PC-3 (cell line): Measurements from ENCODE around the gene WDR27. TPM values are rescaled to one million over a fixed set of nuclear protein-coding genes. Genes with fewer than 3 reads are reported as not detected.

Source experiments
- ATAC-seq: fragments of 200-7000 bp; cut with Tn5 transposase; 2 replicates; pipeline ENCODE4 v1.9.1; 2020; ENCODE audit warnings: mild to moderate bottlenecking, moderate library complexity
- BruUV-seq: library from RNA; stranded (reverse); fragments of 400-500 nt; replicated peaks from 2 replicates; lab custom pipeline; 2021; lab: Mats Ljungman, UMichigan
- CTCF ChIA-PET: fragments of 300-600 bp; sonication (Branson Sonifier 250); formaldehyde crosslinking; loops from one replicate; lab custom pipeline; 2022; ENCODE audit warnings: antibody characterized with exemption; lab: Charles Lee
- POLR2A ChIA-PET: fragments of 300-600 bp; sonication (Branson Sonifier 250); formaldehyde crosslinking; loops from one replicate; lab custom pipeline; 2022; ENCODE audit warnings: antibody characterized with exemption; ENCODE audit not compliant: unreplicated experiment; lab: Charles Lee
- DNase-seq: peaks from one replicate; pipeline ENCODE4 v3.0.0-alpha.2; 2015
- H2AFZ ChIP-seq: fragments of 300-600 bp; sonication (generic); 2 replicates; pipeline ENCODE4 v1.6.0; 2016; ENCODE audit warnings: antibody characterized with exemption, low read length
- H3F3A ChIP-seq: fragments of 300-600 bp; sonication (generic); one replicate; pipeline ENCODE4 v1.6.0; 2017; ENCODE audit warnings: antibody characterized with exemption, low read length, control low read depth, mild to moderate bottlenecking; ENCODE audit not compliant: unreplicated experiment
- H3K27ac ChIP-seq: fragments of 300-600 bp; sonication (generic); 2 replicates; pipeline ENCODE4 v1.5.1; 2016; ENCODE audit warnings: mild to moderate bottlenecking, low read length
- H3K27me3 ChIP-seq: fragments of 300-600 bp; sonication (generic); 2 replicates; pipeline ENCODE4 v1.6.1; 2016; ENCODE audit warnings: low read length, mixed read lengths
- H3K36me3 ChIP-seq: fragments of 300-600 bp; sonication (generic); 2 replicates; pipeline ENCODE4 v1.6.1; 2016; ENCODE audit warnings: low read depth, mixed run types, low read length, mixed read lengths
- H3K4me1 ChIP-seq: fragments of 300-600 bp; sonication (generic); 2 replicates; pipeline ENCODE4 v1.5.1; 2016; ENCODE audit warnings: low read length; ENCODE audit not compliant: insufficient read depth
- H3K4me2 ChIP-seq: fragments of 300-600 bp; sonication (generic); 2 replicates; pipeline ENCODE4 v1.6.0; 2016; ENCODE audit warnings: low read length
- H3K4me3 ChIP-seq: fragments of 300-600 bp; sonication (generic); 2 replicates; pipeline ENCODE4 v1.5.1; 2016; ENCODE audit warnings: mild to moderate bottlenecking, low read length, mixed read lengths
- H3K79me2 ChIP-seq: fragments of 300-600 bp; sonication (generic); 2 replicates; pipeline ENCODE4 v1.6.1; 2017; ENCODE audit warnings: low read length, mixed read lengths
- H3K9ac ChIP-seq: fragments of 300-600 bp; sonication (generic); 2 replicates; pipeline ENCODE4 v1.6.0; 2016; ENCODE audit warnings: mild to moderate bottlenecking, low read length
- H3K9me2 ChIP-seq: fragments of 300-600 bp; sonication (generic); replicated peaks from 2 replicates; pipeline ENCODE4 v1.6.1; 2016; ENCODE audit warnings: mixed run types, low read length, mixed read lengths
- H3K9me3 ChIP-seq: fragments of 300-600 bp; sonication (generic); 2 replicates; pipeline ENCODE4 v1.6.1; 2016; ENCODE audit warnings: low read length, mixed read lengths
- H4K20me1 ChIP-seq: fragments of 300-600 bp; sonication (generic); 2 replicates; pipeline ENCODE4 v1.6.1; 2016; ENCODE audit warnings: low read length, mixed read lengths
- EZH2 ChIP-seq: fragments of 300-600 bp; sonication (generic); IDR thresholded peaks from one replicate; pipeline ENCODE4 v1.6.1; 2017; ENCODE audit warnings: antibody characterized with exemption, mild to moderate bottlenecking, low read length; ENCODE audit not compliant: unreplicated experiment
- EZH2phosphoT487 ChIP-seq: fragments of 300-600 bp; sonication (generic); IDR thresholded peaks from 2 replicates; pipeline ENCODE4 v1.6.1; 2018; ENCODE audit warnings: mild to moderate bottlenecking, antibody characterized with exemption, low read length, borderline replicate concordance
- intact Hi-C: fragments of 100-400 bp; cut with micrococcal nuclease; formaldehyde crosslinking; loops from 2 replicates; pipeline ENCODE4 v1.9.0; 2023
- total RNA-seq: library from RNA; depleted of rRNA; stranded (reverse); fragments of >200 nt; gene quantifications from 2 replicates; pipeline ENCODE4 v1.2.3, GENCODE V29; 2014
- TF ChIP-seq, protein P1 (sequence below): fragments of 300-600 bp; sonication (generic); conservative IDR thresholded peaks from 2 replicates; pipeline ENCODE4 v1.5.1; 2017; ENCODE audit warnings: antibody characterized with exemption, low read depth, mild to moderate bottlenecking, low read length

WDR27 gene
- total RNA-seq, 1 experiment from 2014 or later = 20.0 TPM

DNA sequence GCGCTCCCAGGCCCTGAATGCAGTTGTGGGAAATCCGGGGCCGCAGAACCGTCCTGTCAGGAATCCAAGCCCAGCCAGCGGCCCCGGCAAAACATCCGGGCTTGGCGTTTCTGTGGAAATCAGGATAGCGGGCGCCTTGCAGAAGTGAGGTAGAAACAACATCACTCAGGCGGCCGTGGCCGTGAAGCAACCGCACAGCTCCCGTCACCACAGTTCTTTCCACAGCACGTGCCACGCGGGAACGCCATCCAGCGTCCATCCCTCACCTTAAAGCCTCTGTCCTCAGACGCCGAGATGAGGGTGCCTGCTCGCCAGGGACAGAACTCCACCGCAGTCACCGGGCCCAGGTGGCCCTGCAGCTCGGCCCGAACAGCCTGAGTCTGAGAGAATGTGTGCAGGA lies 34.1 kb downstream of the WDR27 start:
- Histone ChIP-seq H3K4me1 (no peaks in the 10 kb centered on the region), H4K20me1 (no peaks in the 10 kb centered on the region), H3K4me3 (no peak overlapping the region), H3K9me2 (no peaks in the 10 kb centered on the region), H2AFZ (no peak overlapping the region), H3F3A (no peaks in the 10 kb centered on the region), H3K9me3 (no peaks in the 10 kb centered on the region), H3K36me3 (no peaks in the 10 kb centered on the region), H3K79me2 (no peaks in the 10 kb centered on the region), H3K27ac (no peak overlapping the region), H3K27me3 (no peaks in the 10 kb centered on the region), H3K4me2 (no peak overlapping the region), H3K9ac (no peak overlapping the region)
- intact Hi-C loops = no loop called here
- no peak for TF ChIP-seq EZH2phosphoT487
- TF ChIP-seq EZH2 = no peak
- TF ChIP-seq, protein P1, sequence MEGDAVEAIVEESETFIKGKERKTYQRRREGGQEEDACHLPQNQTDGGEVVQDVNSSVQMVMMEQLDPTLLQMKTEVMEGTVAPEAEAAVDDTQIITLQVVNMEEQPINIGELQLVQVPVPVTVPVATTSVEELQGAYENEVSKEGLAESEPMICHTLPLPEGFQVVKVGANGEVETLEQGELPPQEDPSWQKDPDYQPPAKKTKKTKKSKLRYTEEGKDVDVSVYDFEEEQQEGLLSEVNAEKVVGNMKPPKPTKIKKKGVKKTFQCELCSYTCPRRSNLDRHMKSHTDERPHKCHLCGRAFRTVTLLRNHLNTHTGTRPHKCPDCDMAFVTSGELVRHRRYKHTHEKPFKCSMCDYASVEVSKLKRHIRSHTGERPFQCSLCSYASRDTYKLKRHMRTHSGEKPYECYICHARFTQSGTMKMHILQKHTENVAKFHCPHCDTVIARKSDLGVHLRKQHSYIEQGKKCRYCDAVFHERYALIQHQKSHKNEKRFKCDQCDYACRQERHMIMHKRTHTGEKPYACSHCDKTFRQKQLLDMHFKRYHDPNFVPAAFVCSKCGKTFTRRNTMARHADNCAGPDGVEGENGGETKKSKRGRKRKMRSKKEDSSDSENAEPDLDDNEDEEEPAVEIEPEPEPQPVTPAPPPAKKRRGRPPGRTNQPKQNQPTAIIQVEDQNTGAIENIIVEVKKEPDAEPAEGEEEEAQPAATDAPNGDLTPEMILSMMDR = no peak
- POLR2A ChIA-PET = no interaction called here
- DNase-seq (no peak), ATAC-seq (no peak)
- CTCF ChIA-PET = no interaction called here
- no TSS peak for BruUV-seq

DNA sequence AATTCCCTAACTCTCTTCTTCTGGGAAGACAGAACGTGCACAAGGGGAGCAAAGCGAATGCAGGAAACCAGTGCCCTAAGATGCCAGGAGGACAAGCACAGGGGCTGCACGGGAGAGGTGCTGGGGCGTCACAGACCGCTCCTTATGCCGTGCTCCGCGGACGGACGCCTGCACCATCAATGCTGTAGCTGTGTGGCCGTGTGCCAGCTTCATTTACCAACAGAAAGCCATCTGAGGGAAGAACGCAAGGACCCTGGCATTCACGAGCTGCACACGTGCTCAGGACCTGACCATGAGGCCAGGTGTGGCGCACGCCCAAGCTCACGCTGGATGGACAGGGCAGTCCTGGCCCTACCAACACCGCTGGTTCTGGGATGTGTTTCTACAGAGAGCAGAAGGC lies 35.4 kb downstream of the WDR27 start:
- TF ChIP-seq, protein P1 = no peak
- TF ChIP-seq EZH2phosphoT487 (no peak), EZH2 (no peak)
- no peak overlapping the region for H3K27ac ChIP-seq
- no peak overlapping the region for H3K4me2 ChIP-seq
- CTCF ChIA-PET = no interaction called here
- H3K79me2 ChIP-seq = no peaks in the 10 kb centered on the region
- POLR2A ChIA-PET = no interaction called here
- no peak overlapping the region for H3K4me3 ChIP-seq
- intact Hi-C loops = no loop called here
- no peaks in the 10 kb centered on the region for H3K36me3 ChIP-seq
- H3K9ac ChIP-seq = no peak overlapping the region
- ATAC-seq = no peak
- no TSS peak for BruUV-seq
- H3K9me3 ChIP-seq = no peaks in the 10 kb centered on the region
- H4K20me1 ChIP-seq = no peaks in the 10 kb centered on the region
- H3F3A ChIP-seq = no peaks in the 10 kb centered on the region
- H2AFZ ChIP-seq = no peak overlapping the region
- no peak for DNase-seq
- H3K9me2 ChIP-seq = no peaks in the 10 kb centered on the region
- H3K27me3 ChIP-seq = no peaks in the 10 kb centered on the region
- no peaks in the 10 kb centered on the region for H3K4me1 ChIP-seq

DNA sequence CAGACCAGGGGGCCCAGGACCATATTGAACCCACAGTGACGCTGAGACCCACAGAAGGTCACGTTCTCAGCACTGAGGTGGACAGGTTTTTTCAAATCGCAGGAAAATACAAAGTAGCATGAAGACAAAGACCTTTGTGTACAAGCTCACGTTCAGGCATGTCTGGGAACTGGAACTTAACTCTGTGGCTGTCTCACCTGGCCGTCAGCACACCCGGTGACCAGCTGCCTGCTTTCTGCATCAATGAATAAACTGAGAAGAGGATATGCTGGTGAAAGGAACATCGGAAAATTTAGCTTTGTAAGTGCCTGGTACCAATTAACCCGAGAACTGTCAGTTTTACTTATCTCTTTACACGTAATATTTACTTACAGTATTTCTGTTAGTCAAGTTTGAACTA lies 36.5 kb downstream of the WDR27 start:
- H3F3A ChIP-seq = no peaks in the 10 kb centered on the region
- no peak overlapping the region for H3K4me2 ChIP-seq
- no peaks in the 10 kb centered on the region for H3K36me3 ChIP-seq
- no peak for TF ChIP-seq EZH2phosphoT487
- no peak for TF ChIP-seq EZH2
- TF ChIP-seq, protein P1 = no peak
- ChIA-PET CTCF (no interaction called here), POLR2A (no interaction called here)
- no peak overlapping the region for H3K4me3 ChIP-seq
- H3K4me1 ChIP-seq = no peaks in the 10 kb centered on the region
- no peaks in the 10 kb centered on the region for H3K9me3 ChIP-seq
- H3K27ac ChIP-seq = no peak overlapping the region
- H3K79me2 ChIP-seq = no peaks in the 10 kb centered on the region
- no TSS peak for BruUV-seq
- no peak overlapping the region for H3K9ac ChIP-seq
- no peak for DNase-seq
- no peaks in the 10 kb centered on the region for H3K27me3 ChIP-seq
- intact Hi-C loops = no loop called here
- H4K20me1 ChIP-seq = no peaks in the 10 kb centered on the region
- H2AFZ ChIP-seq = no peak overlapping the region
- no peaks in the 10 kb centered on the region for H3K9me2 ChIP-seq
- no peak for ATAC-seq
